Pancreas (tissue), 10 donors: ENCODE measurements around the gene PTPRO. TPM values are rescaled to one million over a fixed set of nuclear protein-coding genes. Genes with fewer than 3 reads are reported as not detected.

Experiments
- ATAC-seq, 4 donors: fragments of 200-7000 bp; cut with Tn5 transposase; one replicate each; pipeline versions ENCODE4 v1.8.0 to v1.9.1; 2020; ENCODE audit warnings: mild to moderate bottlenecking in 4 of 4, moderate library complexity in 4 of 4
- DNase-seq, 6 donors: peaks; one replicate each; pipeline ENCODE4 v3.0.0-alpha.2; 2020
- FAIRE-seq: peaks from 2 replicates; lab custom pipeline; 2012; peaks lifted over from hg19 to GRCh38; lab: Jason Lieb, UNC
- H3K27ac ChIP-seq, 4 donors: fragments of 200-600 bp; sonication (generic); 1 replicate in 3 of 4; 2 replicates in 1 of 4; pipeline versions ENCODE4 v1.5.0 to v1.8.0; 2020
- H3K27me3 ChIP-seq, 4 donors: fragments of 200-600 bp; one replicate each; pipeline ENCODE4 v1.8.0; 2021
- H3K36me3 ChIP-seq, 3 donors: fragments of 200-600 bp; sonication (generic) in 1 of 3; one replicate each; pipeline versions ENCODE4 v1.5.0 to v1.8.0; 2020 to 2021
- H3K4me1 ChIP-seq, 3 donors: fragments of 200-600 bp; one replicate each; pipeline ENCODE4 v1.8.0; 2021
- H3K4me3 ChIP-seq, 4 donors: fragments of 200-600 bp; sonication (generic) in 2 of 4; one replicate each; pipeline versions ENCODE4 v1.5.0 to v1.8.0; 2020 to 2021
- H3K9me3 ChIP-seq, 4 donors: fragments of 200-600 bp; one replicate each; pipeline ENCODE4 v1.8.0; 2021
- WGBS, 2 donors: extraction: QIAGEN DNeasy Blood & Tissue Kit; methylation state at CpG; one replicate each; pipeline ENCODE4 v1.1.7; 2013; 5-methylcytosine and 5-hydroxymethylcytosine counted together
- intact Hi-C, 3 donors: fragments of 100-400 bp; cut with DNase I; formaldehyde crosslinking; loops; one replicate each; pipeline versions ENCODE4 v1.11.1 to v1.14.2; 2022
- polyA plus RNA-seq, 2 donors: library from polyadenylated mRNA; stranded (reverse); fragments of 200-250 nt; gene quantifications; one replicate each; pipeline ENCODE4 v1.2.3, GENCODE V29; 2013
- total RNA-seq, 6 donors: library from RNA; stranded (reverse); fragmentation: NEBNext Ultra II Directional in 4 of 6; extraction: Animal tissue kit (Norgen Biotek cat#: 25700) in 4 of 6; gene quantifications; one replicate each; pipeline versions ENCODE4 v1.2.1 to v1.2.4, GENCODE V29; 2021 to 2023
- TF ChIP-seq, protein P1 (sequence below), 4 donors: fragments of 200-600 bp; sonication (generic) in 3 of 4; IDR thresholded peaks; one replicate each; pipeline versions ENCODE4 v1.5.0 to v1.8.0; 2021; ENCODE audit warnings: antibody characterized with exemption in 4 of 4
- donor health status: healthy with polysubstance abuse.
- donor health status: DM: no; HTN: no; CAD: no; lungs with moderate emphysema.
- donor health status: DM: no; HTN: no; CAD: no.
- donor health status: control.
- donor health status: control.
- donor health status: Bipolar disorder and iron deficiency.
- donor health status: DM: yes; HTN: yes; CAD: no.
- donor health status: DM: no; HTN: no; CAD: no.
- donor health status: DM: no; HTN: no; CAD: no.
- donor health status: DM: yes; HTN: yes; CAD: no.

The PTPRO gene
- total and polyA plus RNA-seq, 8 donors: 0.11 to 2.6 (median 0.31) TPM; not detected in 1

DNA sequence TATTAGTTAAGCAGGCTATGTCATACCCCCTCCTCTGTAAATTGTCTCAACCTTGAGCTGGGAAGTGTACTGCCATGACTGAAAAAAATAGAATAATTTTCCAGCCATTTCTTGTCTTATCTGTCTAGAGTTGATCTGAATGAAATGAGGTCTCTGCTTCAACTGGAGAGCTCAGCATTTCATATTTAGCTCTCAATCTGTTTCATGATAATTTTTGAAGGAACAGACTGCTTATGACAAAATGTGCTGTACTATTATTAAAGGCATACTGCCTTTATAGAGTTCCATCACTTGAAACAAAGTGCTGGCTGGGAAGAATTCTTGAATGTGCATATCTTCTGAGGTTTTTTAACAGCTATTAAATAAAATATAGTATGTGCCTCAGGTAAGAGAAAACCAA is 19.1 kb downstream of the PTPRO start:
- H3K4me3 ChIP-seq: no peak overlapping the region
- FAIRE-seq (no peak), DNase-seq (no peak), ATAC-seq (no peak)
- H3K4me1 ChIP-seq: no peaks in the 10 kb centered on the region
- H3K27me3 ChIP-seq: no peaks in the 10 kb centered on the region
- intact Hi-C loops: no loop called here
- H3K9me3 ChIP-seq: no peaks in the 10 kb centered on the region
- H3K27ac ChIP-seq: no peak overlapping the region
- H3K36me3 ChIP-seq: no peaks in the 10 kb centered on the region
- TF ChIP-seq, protein P1, sequence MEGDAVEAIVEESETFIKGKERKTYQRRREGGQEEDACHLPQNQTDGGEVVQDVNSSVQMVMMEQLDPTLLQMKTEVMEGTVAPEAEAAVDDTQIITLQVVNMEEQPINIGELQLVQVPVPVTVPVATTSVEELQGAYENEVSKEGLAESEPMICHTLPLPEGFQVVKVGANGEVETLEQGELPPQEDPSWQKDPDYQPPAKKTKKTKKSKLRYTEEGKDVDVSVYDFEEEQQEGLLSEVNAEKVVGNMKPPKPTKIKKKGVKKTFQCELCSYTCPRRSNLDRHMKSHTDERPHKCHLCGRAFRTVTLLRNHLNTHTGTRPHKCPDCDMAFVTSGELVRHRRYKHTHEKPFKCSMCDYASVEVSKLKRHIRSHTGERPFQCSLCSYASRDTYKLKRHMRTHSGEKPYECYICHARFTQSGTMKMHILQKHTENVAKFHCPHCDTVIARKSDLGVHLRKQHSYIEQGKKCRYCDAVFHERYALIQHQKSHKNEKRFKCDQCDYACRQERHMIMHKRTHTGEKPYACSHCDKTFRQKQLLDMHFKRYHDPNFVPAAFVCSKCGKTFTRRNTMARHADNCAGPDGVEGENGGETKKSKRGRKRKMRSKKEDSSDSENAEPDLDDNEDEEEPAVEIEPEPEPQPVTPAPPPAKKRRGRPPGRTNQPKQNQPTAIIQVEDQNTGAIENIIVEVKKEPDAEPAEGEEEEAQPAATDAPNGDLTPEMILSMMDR (IDR thresholded peaks at IDR 0.05): no peak

DNA sequence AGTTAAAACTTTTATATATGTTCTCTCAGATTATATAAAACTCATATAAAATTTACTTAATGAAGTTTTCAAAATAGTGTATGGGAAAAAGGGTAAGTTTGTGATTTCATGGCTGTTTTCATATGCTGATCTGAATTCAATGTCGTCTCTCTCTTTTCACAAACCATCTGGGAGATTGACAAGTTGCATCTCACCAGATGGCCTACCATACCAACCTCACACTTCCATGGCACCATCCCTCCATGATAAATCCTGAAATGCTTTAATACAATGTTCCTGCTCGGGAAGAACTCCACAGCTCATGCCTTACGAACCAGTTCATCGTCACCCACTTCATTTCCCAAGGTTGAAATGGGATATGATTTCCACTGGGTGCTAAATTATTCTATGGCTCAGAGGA is 22.3 kb downstream of the PTPRO start:
- H3K27ac ChIP-seq: no peak overlapping the region
- intact Hi-C loops: no loop called here
- no peaks in the 10 kb centered on the region for H3K27me3 ChIP-seq
- H3K9me3 ChIP-seq: no peaks in the 10 kb centered on the region
- no peaks in the 10 kb centered on the region for H3K36me3 ChIP-seq
- no peak for DNase-seq
- 73 to 82% methylated on average over 4 of the region's 4 CpGs for WGBS, 2 donors
- no peak for ATAC-seq
- no peaks in the 10 kb centered on the region for H3K4me1 ChIP-seq
- TF ChIP-seq, protein P1 (IDR thresholded peaks at IDR 0.05): no peak
- FAIRE-seq: no peak
- H3K4me3 ChIP-seq: no peak overlapping the region

DNA sequence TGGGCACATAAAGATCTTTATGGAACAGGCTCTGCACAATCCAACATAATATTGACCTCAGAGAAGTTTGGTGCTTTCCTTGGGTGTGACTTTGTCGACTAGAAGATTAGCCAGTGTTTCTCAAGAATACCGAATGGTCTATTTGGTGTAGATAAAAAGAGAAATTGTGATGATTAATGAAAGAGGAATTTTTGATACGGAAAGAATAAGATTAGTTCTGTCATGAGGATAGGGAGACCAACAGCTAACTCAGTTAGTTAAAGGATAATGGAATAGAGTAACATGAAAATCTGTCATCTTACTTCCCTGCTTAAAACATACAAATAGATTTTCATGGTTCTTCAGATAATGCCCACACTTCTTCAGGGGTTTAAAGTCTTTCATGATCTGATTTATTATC is 24.2 kb downstream of the PTPRO start:
- Histone ChIP-seq H3K4me1 (no peaks in the 10 kb centered on the region), H3K36me3 (no peaks in the 10 kb centered on the region), H3K4me3 (no peak overlapping the region), H3K27ac (no peak overlapping the region), H3K27me3 (no peaks in the 10 kb centered on the region), H3K9me3 (no peaks in the 10 kb centered on the region)
- FAIRE-seq (no peak), ATAC-seq (no peak), DNase-seq (no peak)
- WGBS, 2 donors: 20 to 24% methylated on average over 3 of the region's 3 CpGs
- intact Hi-C loops: no loop called here
- TF ChIP-seq, protein P1 (IDR thresholded peaks at IDR 0.05): no peak

DNA sequence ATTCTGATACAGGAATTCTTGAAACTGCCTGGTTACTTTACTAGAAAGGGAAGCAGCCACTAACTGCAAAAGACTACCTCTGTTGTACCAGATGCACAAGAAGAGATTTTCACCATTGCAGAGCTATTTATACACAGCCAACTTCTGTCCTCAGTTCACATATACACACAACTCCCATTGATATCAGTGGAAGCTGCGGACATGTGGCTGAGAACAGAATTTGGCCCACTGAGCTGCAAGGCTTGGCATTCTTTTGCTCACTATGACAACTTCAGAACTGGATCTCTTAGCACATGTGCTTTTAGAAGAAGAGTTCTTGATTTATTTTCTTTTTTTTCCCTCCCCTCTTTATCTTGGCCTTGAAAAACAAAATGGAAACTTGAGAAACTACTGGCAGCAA is 28.3 kb downstream of the PTPRO start:
- 59 to 63% methylated on average over 1 of the region's 1 CpG for WGBS, 2 donors
- Histone ChIP-seq H3K27ac (no peak overlapping the region), H3K36me3 (no peaks in the 10 kb centered on the region), H3K4me3 (no peak overlapping the region), H3K4me1 (no peaks in the 10 kb centered on the region), H3K9me3 (no peaks in the 10 kb centered on the region), H3K27me3 (no peaks in the 10 kb centered on the region)
- FAIRE-seq: no peak
- ATAC-seq: no peak
- intact Hi-C loops: no loop called here
- no peak for DNase-seq
- TF ChIP-seq, protein P1 (IDR thresholded peaks at IDR 0.05): no peak

DNA sequence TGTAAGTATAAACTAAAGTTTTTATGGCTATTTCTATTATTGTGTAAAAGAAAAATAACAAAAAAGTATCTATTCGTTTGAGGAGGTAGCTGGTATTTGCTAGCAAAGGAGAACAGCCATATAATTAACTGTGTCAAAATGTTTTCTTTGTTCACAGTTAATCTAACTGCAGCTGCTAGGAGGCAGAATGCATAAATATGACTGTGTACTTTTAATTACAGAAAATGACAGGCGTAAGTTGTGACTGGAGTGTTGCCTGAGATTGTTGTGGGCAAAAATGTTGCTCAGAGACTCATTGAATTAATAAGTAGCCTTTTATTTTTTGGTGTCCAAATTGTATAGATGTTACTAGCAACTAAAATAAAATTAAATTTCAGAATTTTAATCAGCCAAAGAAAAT is 33.5 kb downstream of the PTPRO start:
- FAIRE-seq (no peak), DNase-seq (no peak), ATAC-seq (no peak)
- TF ChIP-seq, protein P1 (IDR thresholded peaks at IDR 0.05): no peak
- no peak overlapping the region for H3K4me3 ChIP-seq
- 48 to 56% methylated on average over 2 of the region's 2 CpGs for WGBS, 2 donors
- H3K36me3 ChIP-seq: no peaks in the 10 kb centered on the region
- no peaks in the 10 kb centered on the region for H3K27me3 ChIP-seq
- intact Hi-C loops: no loop called here
- no peaks in the 10 kb centered on the region for H3K4me1 ChIP-seq
- H3K27ac ChIP-seq: no peak overlapping the region
- no peaks in the 10 kb centered on the region for H3K9me3 ChIP-seq
